Retinal pigment epithelial cell (primary cell): ENCODE data around the gene KCNT1.

Experiments used
- DNase-seq: peaks from one replicate; pipeline ENCODE4 v3.0.0-alpha.2; 2010; ENCODE audit warnings: low read depth
- H3K4me3 ChIP-seq: 2 replicates; pipeline ENCODE4 v1.5.1; 2011; ENCODE audit warnings: mild to moderate bottlenecking, low read length, control low read depth, moderate library complexity
- TF ChIP-seq, protein P1 (sequence below): conservative IDR thresholded peaks from 2 replicates; pipeline ENCODE4 v1.5.1; 2011; ENCODE audit warnings: low read depth, low read length, control low read depth, inconsistent platforms

The KCNT1 gene

DNA sequence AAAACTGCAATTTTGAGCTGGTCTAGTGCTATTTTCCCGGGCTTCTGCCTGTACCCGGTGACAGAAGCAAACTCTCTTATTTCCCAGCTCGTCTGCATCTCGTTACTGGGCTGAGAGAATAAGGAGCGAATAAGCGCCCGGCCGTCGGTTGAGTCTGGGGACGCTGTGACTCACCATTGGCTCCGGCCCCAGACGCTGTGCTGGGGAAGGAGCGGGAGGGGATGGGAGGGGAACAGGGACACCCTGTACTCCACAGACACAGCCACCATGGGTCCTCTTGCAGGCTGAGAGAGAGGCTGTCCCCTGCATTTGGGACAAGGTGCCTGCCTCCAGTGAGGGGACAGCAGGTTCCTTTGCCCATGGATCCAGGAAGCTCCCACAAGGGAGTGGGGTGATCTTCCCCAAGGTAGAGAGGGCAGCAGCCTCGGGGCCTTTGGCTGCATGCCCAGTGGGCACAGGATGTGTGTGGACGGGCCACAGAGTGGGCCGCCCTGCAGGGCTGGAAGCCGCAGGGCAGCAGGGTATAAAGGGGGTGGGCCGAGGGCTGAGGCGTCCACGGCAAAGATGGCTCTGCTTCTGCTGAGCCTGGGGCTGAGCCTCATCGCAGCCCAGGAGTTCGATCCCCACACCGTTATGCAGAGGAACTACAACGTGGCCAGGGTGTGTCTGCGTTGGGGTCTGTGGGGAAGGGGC is 39.1 kb upstream of the KCNT1 start, which contains the start of gene LCN9:
TSS of gene LCN9 (plus strand) at position 552 of the 693 bp plus-strand sequence. CDS start at position 565, 13 bp downstream.
- no peak for DNase-seq
- no peak within 1 kb of the TSS for H3K4me3 ChIP-seq
- TF ChIP-seq, protein P1, sequence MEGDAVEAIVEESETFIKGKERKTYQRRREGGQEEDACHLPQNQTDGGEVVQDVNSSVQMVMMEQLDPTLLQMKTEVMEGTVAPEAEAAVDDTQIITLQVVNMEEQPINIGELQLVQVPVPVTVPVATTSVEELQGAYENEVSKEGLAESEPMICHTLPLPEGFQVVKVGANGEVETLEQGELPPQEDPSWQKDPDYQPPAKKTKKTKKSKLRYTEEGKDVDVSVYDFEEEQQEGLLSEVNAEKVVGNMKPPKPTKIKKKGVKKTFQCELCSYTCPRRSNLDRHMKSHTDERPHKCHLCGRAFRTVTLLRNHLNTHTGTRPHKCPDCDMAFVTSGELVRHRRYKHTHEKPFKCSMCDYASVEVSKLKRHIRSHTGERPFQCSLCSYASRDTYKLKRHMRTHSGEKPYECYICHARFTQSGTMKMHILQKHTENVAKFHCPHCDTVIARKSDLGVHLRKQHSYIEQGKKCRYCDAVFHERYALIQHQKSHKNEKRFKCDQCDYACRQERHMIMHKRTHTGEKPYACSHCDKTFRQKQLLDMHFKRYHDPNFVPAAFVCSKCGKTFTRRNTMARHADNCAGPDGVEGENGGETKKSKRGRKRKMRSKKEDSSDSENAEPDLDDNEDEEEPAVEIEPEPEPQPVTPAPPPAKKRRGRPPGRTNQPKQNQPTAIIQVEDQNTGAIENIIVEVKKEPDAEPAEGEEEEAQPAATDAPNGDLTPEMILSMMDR = no peak

DNA sequence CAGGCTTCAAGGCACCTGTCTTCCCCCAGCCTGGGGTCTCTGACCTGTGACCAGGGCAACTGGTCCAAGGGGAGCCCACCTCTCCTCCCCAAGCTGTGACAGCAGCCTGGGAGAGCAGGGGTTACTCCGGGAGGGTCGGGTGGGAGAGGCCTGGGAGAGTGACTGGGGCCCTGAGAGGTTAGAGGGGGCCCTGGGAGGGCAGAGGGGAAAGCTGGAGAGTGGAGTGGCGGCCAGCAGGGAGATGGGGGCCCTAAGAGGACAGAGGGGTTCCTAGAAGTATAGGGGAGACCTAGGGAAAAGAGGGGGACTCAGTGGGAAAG is 38.6 kb upstream of the KCNT1 start:
- no peak for DNase-seq
- TF ChIP-seq, protein P1 = no peak
- no peak overlapping the region for H3K4me3 ChIP-seq

DNA sequence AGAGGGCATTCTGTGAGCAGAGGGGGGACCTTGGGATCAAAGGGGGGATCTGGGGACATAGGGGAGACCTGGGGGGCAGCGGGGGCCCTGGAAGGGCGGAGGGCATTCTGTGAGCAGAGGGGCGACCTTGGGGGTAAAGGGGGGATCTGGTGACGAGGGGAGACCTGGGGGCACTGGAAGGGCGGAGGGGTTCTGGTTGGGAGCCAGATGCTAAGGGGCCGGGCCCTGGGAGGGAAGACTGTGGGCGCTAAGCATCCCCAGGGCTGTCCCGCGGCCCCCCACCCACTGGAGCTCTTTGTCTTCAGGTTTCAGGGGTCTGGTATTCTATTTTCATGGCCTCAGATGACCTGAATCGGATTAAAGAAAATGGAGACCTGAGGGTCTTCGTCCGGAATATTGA is 38.1 kb upstream of the KCNT1 start:
- TF ChIP-seq, protein P1 = no peak
- no peak for DNase-seq
- no peak overlapping the region for H3K4me3 ChIP-seq

DNA sequence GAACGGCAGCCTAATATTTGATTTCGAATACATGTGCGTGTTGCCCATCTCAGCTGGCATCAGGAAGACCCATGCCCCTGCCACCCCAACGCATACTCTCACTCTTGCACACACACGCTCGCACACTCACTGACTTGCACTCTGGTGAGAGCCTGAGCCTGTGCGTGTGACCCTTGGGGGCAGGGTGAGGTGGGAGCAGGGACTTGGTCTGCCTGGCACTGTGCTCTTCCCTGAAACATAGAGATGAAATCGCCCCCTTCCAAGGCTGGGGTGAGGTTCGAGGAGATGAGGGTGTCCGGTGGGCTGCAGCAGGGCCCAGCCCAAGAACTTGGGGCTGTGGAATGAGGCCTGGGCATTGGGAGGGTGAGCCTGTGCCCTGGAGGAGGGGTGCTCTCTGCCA is 37.7 kb upstream of the KCNT1 start:
- TF ChIP-seq, protein P1 = no peak
- no peak overlapping the region for H3K4me3 ChIP-seq
- no peak for DNase-seq

DNA sequence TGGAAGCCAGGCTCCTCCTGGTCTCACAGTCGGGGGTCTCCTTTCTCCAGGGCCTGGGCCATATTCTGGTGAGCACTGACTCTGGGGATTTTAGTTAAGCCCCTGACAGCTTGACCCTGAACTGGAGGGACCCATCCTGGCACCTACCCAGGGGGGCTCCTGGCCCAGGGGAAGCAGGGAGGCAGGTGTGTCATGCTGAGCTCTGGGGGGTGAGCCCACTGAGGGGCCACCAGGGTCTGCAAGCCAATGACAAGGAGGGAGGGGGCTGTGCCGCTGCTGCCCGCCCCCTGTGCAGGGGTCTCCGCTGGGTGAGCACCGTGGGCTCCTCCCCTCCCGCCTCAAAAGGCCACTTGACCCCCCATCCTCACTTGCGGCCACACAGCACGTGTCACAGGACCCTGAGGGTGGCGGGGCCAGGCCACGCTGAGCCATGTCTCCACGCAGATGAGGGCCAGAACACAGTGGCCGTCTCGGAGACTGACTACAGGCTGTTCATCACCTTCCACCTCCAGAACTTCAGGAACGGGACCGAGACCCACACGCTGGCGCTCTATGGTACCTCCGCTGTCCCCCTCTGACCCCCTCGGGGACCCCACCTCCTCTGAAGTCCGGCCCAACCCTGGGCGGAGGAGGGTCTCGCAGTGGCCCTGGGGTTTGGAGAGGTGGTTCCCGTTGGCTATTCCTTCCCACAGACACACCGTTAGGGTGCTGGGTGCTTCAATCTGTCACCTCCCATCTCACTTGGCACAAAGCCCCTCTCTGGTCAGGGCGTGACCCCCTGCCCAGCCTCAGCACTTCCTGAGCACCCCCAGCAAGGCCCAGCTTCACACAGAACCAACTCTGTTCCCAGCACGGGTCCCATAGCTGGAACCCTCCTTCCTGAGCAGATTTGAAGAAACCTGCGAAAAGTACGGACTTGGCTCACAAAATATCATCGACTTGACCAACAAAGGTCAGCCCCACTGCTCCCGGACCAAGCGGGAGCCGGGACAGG is 36.9 kb upstream of the KCNT1 start:
- no peak overlapping the region for H3K4me3 ChIP-seq
- TF ChIP-seq, protein P1 = no peak

DNA sequence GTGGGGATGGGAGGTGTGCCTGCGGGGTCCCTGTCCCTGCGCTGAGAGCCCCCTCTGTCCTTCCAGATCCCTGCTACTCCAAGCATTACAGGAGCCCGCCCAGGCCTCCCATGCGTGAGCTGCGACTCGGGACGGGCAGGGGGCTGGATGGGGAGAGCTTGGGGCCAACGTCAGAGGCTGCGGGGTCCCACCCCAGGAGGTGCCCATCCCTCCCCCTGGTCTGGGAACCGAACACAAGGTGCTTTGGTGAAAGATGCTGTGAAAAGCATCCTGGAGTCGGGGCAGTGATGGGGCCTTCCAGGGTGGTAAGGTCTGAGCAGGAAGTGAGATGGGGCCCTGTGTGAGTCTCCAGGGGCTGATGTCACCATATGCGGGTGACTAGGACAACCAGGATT is 36.2 kb upstream of the KCNT1 start:
- no peak overlapping the region for H3K4me3 ChIP-seq
- TF ChIP-seq, protein P1 = no peak
- DNase-seq = no peak

More for the DNA sequence above, 36.9 kb upstream of the KCNT1 start:
- DNase-seq = no peak
